ENCODE measurements around the gene RAB36. TPM values are rescaled to one million over a fixed set of nuclear protein-coding genes. Genes with fewer than 3 reads are reported as not detected.

Gene RAB36
- polyA plus RNA-seq, 1 of the 3 experiments (the other 2 are of a cell fraction) = 6.6 TPM

- Histone ChIP-seq H3K9me2 (no peaks in the 10 kb centered on the region), H3K36me3 (replicated peaks in 1 of 2; ENCODE audit: control insufficient read depth in 1 of 2, insufficient read depth in 2 of 2, low read length in 1 of 2) (no peaks in the 10 kb centered on the region), H3K27ac (ENCODE audit: low read depth in 2 of 2, low read length in 1 of 2) (peak overlapping the region in 1 of 2 experiments; percentile 90; a peak in 2 of 4 replicates), H3K4me2 (no peak overlapping the region), H3K4me1 (ENCODE audit: control insufficient read depth in 1 of 2, insufficient read depth in 2 of 2, low read depth in 1 of 2, low read length in 1 of 2) (peaks cover 0 to 34% of the 10 kb centered on the region in 2 experiments; a peak in 1 of 4 replicates), H3K27me3 (ENCODE audit: insufficient read depth) (no peaks in the 10 kb centered on the region), H4K20me1 (ENCODE audit: insufficient read depth) (peaks cover 35% of the 10 kb centered on the region), H3K79me2 (ENCODE audit: insufficient read depth) (peaks cover 46% of the 10 kb centered on the region), H3K9ac (no peak overlapping the region), H3K9me3 (no peaks in the 10 kb centered on the region), H3K4me3 (ENCODE audit: low read depth in 2 of 2, low read length in 1 of 2) (no peak overlapping the region), H3F3A (replicated peaks; ENCODE audit: insufficient read depth) (no peaks in the 10 kb centered on the region), H2AFZ (ENCODE audit: low read depth) (no peak overlapping the region)
- ChIA-PET CTCF (interaction anchor here (0.7 to 1.2 kb wide), 4 partner anchors 14 to 77 kb away, joined by 3 to 5 read pairs (median 3); no protein-coding TSS in a partner anchor), POLR2A (no interaction called here)
- WGBS (ENCODE audit: low lambda C conversion rate) = 48% methylated on average over 11 of the region's 11 CpGs
- peak; percentile 82 for DNase-seq
- TF ChIP-seq, protein P1, sequence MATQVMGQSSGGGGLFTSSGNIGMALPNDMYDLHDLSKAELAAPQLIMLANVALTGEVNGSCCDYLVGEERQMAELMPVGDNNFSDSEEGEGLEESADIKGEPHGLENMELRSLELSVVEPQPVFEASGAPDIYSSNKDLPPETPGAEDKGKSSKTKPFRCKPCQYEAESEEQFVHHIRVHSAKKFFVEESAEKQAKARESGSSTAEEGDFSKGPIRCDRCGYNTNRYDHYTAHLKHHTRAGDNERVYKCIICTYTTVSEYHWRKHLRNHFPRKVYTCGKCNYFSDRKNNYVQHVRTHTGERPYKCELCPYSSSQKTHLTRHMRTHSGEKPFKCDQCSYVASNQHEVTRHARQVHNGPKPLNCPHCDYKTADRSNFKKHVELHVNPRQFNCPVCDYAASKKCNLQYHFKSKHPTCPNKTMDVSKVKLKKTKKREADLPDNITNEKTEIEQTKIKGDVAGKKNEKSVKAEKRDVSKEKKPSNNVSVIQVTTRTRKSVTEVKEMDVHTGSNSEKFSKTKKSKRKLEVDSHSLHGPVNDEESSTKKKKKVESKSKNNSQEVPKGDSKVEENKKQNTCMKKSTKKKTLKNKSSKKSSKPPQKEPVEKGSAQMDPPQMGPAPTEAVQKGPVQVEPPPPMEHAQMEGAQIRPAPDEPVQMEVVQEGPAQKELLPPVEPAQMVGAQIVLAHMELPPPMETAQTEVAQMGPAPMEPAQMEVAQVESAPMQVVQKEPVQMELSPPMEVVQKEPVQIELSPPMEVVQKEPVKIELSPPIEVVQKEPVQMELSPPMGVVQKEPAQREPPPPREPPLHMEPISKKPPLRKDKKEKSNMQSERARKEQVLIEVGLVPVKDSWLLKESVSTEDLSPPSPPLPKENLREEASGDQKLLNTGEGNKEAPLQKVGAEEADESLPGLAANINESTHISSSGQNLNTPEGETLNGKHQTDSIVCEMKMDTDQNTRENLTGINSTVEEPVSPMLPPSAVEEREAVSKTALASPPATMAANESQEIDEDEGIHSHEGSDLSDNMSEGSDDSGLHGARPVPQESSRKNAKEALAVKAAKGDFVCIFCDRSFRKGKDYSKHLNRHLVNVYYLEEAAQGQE (IDR thresholded peaks at IDR 0.05; ENCODE audit: low read depth, low read length) = no peak
- TF ChIP-seq TEAD4 (IDR thresholded peaks at IDR 0.05; ENCODE audit: borderline replicate concordance, insufficient read depth) (no peak), ZBTB33 (IDR thresholded peaks at IDR 0.05; ENCODE audit: borderline replicate concordance, low read depth) (no peak), EP300 (IDR thresholded peaks at IDR 0.05; ENCODE audit: borderline replicate concordance in 1 of 2, low read depth in 1 of 2, low read length in 1 of 2) (peak in 1 of 2 experiments; percentile 37; a peak in 1 of 4 replicates), GABPA (IDR thresholded peaks at IDR 0.05; ENCODE audit: low read depth) (no peak), USF2 (IDR thresholded peaks at IDR 0.05; ENCODE audit: borderline replicate concordance, low read depth, low read length) (no peak), RXRA (IDR thresholded peaks at IDR 0.05; ENCODE audit: borderline replicate concordance, low read depth) (no peak), SIN3A (IDR thresholded peaks at IDR 0.05; ENCODE audit: borderline replicate concordance, low read depth, low read length) (no peak), NRF1 (IDR thresholded peaks at IDR 0.05; ENCODE audit: low read depth, low read length) (no peak), CHD2 (IDR thresholded peaks at IDR 0.05; ENCODE audit: low read length, partially characterized antibody) (no peak), NFIC (IDR thresholded peaks at IDR 0.05; ENCODE audit: borderline replicate concordance) (peak; percentile 76), FOXM1 (IDR thresholded peaks at IDR 0.05; ENCODE audit: low read depth) (no peak), EZH2phosphoT487 (IDR thresholded peaks at IDR 0.05; ENCODE audit: borderline replicate concordance, low read depth) (no peak), SMC3 (IDR thresholded peaks at IDR 0.05; ENCODE audit: low read depth, low read length) (no peak), MEF2A (IDR thresholded peaks at IDR 0.05; ENCODE audit: borderline replicate concordance, low read depth) (no peak), YY1 (IDR thresholded peaks at IDR 0.05; ENCODE audit: low read depth) (no peak), CTCF (IDR thresholded peaks at IDR 0.05) (no peak), RAD21 (IDR thresholded peaks at IDR 0.05; ENCODE audit: low read length) (no peak), TAF1 (IDR thresholded peaks at IDR 0.05; ENCODE audit: borderline replicate concordance, low read depth, low read length) (no peak), POLR2AphosphoS5 (IDR thresholded peaks at IDR 0.05; ENCODE audit: low read depth, low read length) (no peak), JUND (IDR thresholded peaks at IDR 0.05) (no peak), FOSL2 (IDR thresholded peaks at IDR 0.05; ENCODE audit: borderline replicate concordance, low read depth) (no peak), USF1 (IDR thresholded peaks at IDR 0.05; ENCODE audit: borderline replicate concordance, low read depth) (no peak), GATA2 (CRISPR knock-in tag; IDR thresholded peaks at IDR 0.05) (peak; percentile 41; the same call in 1 of the 2 replicates), FOXJ3 (CRISPR knock-in tag; IDR thresholded peaks at IDR 0.05) (peak; percentile 64; the same call in 1 of the 2 replicates)
Measured at GRCh38 chr22:23204541-23205157, 59.4 kb downstream of the RAB36 start.

Data from SK-N-SH (cell line).